Measurements from ENCODE around the gene PLXNB2.
"Not testable (repeated sequence)": the region's sequence is repeated elsewhere in the genome, so short reads cannot be mapped to it uniquely, and the experiment has no call there.

The PLXNB2 gene

DNA sequence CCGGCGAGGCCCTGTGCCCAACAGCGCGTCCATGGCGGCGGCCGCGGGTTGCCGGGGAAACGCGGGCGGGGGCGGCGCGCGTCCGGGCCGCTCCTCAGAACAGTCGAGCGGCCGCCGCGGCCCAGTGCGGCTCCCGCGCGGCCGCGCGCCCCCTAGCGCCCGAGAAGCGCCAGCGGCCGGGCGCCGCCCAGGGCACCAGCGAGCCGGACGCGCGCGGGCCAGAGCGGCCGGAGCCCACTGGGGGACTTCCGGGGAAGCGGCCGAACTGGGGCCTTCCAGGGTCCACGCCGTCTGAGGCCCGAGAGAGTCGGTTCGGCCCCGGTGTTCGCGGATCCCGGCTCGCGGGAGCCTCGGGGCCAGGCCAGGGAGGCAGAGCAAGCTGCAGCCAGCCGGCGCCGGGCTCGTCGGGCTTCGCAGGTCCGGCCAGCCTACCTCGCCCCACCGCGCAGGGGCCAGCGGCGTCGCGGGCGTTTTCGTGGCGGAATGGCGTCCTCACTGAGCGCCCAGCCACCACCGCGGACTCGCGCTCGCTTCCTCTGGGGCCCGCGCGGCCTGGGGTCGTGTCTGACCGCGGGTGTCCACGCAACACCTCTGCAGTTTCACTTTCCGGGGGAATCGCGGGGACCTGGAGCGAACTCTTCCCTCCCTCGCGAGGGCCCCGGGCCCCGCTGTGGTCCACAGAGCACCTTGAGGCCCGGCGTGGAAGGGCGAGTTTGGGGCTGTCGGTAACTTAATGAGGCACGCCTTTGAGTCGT lies 19.7 kb upstream of the PLXNB2 start, which contains the start of gene DENND6B:
Gene DENND6B, minus strand, starts transcription at position 57 of the 755 bp plus-strand sequence. Its CDS starts 24 bp downstream, at position 33.
- peak; percentile 80 for DNase-seq (ENCODE audit: low spot score)

DNA sequence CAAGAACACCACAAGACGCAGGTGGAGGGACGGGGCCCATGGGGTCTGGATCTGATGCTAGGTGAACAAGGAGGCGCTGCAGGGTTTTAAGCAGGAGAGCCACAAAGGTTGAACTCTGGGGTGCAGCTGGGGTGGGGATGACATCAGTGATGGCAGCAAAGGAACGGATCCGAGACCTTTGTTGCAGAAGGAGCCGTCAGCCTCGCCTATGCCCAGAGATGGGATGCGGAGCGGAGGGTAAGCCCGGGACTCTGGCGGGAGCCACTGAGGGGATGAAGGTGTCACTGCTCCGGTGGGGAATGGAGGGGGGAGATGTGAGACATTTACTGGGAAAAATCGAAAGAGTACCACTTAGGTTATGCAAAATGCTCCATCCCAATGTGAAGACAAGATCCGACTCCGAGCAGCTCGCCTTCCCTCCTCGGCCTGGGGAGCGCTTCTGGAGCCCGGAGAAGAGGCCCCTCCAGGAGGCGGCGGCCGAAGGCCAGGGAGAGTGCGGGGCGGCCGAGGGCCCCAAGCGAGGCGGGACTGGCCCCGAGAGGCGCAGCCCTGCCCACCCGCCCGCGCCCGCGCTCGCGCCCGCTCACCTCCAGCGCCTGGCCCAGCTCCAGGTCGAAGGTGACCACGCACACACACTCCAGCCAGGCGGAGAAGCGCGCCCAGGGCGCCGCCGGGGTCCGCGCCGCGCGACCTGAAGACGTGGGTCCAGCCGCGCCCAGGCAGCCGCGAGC lies 18.9 kb upstream of the PLXNB2 start:
- DNase-seq (ENCODE audit: low spot score), result no peak

DNA sequence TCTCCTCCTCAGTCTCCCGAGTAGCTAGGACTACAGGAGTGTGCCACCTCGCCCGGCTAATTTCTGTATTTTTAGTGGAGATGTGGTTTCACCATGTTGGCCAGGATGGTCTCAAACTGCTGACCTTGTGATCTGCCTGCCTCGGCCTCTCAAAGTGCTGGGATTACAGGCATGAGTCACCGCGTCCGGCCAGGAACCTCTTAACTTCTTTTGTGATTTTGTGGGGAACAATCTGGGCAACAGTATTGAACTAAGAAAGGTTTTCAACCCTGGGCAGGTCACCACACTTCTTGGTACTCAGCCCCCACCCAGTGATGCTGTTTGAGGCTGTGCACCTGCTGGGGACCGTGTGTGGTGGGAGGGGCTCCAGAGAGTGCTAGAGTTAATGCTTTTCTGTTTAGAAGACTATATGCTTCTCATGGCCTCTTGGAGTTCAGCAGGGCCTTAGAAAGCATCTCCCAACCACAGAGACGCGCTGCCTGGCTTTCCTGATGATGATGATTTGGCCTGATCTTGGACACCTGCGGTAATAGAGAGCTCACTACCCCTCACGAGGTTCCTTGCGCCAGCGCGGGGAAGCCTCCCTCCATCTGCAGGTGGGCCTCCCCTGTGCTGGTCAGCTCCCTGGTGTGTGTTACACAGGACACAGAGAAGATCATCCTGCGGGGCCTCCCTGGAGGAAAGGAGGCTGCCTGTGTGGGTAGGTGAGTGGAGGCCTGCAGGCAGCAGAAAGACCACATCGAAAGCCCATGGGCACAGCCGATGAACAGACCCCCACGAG lies 18.2 kb upstream of the PLXNB2 start:
- DNase-seq (ENCODE audit: low spot score), result no peak

DNA sequence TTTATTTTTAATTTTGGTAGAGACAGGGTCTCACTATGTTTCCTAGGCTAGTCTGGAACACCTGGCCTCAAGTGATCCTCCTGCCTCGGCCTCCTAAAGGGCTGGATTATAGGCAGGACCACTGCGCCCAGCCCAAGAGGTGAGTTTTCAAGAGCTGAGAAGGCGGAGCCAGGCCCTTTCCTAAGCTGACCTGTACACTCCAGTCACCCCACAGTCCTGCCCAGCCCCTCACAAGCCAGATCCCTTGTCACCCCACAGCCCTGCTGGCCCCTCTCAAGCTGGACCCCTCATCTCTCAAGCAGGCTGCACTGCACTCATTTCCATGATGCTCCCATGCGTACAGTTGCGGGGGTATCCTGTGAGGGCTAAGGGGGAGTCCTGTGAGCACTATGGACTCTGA lies 16.5 kb upstream of the PLXNB2 start:
- no peak for DNase-seq (ENCODE audit: low spot score)

DNA sequence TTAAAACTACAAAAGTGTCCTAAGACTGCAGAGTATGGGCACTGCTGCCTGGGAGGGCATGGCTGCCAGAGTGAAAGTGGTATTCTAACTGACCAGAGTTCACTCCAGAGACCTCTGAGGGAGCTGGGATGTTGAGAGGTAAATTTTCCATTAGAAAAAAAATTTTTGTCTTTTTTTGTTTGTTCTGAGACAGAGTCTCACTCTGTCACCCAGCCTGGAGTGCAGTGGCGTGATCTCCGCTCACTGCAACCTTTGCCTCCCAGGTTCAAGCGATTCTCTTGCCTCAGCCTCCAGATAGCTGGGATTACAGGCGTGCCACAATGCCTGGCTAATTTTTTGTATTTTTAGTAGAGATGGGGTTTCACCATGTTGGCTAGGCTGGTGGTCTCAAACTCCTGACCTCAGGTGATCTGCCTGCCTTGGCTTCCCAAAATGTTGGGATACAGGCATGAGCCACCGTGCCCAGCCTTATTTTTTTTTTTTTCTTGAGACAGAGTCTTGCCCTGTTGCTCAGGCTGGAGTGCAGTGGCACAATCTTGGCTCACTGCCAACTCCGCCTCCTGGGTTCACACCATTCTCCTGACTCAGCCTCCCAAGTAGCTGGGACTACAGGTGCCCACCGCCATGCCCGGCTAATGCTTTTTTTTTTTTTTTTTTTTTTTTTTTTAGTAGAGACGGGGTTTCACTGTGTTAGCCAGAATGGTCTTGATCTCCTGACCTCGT lies 15.1 kb upstream of the PLXNB2 start:
- DNase-seq (ENCODE audit: low spot score), result not testable (repeated sequence)

DNA sequence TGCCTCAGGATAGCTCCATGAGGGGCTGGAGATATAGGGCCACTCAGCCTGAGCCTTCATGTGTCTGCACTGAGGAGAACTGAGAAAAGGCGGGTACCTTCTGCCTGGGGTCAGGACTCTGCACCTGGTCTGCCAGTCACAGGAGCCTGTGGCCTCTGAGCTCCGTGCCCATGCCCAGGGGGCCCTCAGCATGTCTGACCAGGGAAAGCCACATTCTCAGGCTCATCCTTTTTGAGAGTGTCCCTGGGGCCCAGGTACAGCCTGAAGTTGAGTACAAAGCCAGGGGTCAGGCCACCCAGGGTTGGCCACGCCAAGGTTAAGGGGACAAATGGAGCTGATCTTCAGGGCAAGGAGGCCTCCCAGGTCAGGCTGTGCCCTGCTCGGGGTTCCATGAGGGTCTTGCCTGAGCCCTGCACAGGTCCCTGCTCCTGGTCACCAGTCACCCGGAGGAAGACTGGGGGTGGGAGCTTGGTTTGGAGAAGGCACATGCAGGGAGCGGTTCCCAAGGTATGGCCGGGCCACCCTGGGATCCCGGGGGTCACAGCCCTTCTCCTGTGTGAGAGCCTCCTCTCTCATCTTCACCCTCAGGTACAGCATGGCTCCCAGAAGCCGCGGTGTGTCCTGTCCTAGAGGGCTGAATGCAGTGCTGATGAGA lies 13.4 kb upstream of the PLXNB2 start:
- no peak for DNase-seq (ENCODE audit: low spot score)

DNA sequence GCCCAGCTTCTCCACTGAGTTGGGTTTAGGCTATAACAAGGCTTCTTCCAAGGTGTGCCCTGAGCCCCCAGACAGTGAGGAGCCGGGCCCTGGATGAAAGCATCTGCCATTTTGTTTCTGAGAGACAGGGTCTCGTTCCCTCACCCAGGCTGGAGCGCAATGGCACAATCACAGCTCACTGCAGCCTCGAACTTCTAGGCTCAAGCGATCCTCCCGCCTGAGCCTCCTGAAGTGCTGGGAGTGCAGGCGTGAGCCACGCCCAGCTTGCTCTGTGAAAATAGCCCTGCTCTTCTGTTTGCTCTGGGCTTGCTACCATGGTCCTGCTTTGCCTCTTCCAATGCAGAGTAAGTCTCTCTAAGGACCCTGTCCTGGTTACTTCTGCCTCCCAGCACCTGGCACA lies 12.7 kb upstream of the PLXNB2 start:
- no peak for DNase-seq (ENCODE audit: low spot score)

DNA sequence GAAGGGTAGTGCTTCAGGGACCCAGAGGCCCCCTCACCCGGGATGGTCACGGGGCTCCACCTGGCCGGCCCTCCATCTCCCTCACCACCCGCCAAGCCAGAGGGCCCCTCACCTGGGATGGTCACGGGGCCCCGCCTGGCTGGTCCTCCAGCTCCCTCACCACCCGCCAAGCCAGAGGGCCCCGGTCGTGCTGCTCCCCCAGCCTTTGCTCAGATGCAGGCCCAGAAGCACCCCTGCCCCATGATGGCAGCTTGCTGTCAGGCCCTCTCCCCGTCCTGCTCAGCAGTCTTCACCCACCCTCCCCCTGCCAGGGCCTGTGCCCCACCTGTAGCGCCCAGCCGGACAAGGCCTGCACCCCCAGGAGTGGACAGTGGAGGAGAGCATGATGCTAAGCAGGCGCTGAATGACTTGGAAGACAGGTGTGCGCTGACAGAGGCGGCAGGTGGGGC lies 12.1 kb upstream of the PLXNB2 start:
- DNase-seq (ENCODE audit: low spot score), result no peak

DNA sequence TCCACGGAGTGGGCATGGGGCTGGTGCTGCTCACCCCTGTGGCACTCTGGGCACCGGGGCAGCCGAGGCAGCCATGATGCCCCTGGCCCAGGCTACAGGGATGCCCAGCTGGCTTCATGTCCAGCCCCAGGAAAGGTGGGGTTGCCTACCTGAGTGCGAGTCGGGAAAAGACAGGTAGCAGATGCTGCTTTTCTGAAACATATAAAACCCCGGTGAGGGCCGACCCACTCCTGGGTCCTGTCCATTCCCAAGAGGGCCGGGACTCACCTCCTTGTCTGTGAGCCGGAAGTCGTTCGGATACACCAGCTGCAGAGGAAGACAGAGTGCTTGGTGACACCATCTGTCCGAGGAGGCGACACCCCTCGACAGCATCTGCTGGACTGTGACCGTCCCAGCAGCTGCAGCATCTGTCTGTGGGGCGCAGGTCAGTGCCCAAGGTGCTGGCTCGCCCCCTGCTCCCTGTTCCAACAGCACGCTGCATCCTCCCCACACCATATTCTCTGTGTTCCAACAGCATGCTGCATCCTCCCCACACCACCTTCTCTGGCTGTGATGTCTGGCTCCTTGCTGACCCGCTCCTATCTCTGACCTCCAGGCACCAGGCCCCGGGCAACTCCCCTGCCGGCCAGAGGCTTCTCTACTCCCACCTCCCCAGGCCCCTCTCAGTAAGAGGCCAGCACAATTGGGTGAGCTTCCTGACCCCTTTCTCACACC lies 11.4 kb upstream of the PLXNB2 start:
- no peak for DNase-seq (ENCODE audit: low spot score)

DNA sequence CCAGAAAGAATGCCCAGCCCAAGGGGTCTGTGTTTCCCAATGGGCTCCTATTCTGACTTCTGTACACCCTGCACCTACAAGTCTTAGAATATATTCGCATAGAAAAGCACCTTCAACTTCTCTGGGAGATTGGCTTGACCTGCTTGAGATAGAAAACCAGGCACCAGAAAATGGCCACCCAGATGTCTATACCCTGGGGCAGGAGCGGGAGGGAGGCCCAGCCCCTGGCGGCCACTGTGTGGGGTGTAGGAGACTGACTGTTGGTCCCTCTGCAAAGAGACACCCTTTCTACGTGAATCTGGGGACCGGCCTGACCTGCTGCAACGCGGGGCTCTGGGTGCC lies 10.9 kb upstream of the PLXNB2 start:
- no peak for DNase-seq (ENCODE audit: low spot score)

DNA sequence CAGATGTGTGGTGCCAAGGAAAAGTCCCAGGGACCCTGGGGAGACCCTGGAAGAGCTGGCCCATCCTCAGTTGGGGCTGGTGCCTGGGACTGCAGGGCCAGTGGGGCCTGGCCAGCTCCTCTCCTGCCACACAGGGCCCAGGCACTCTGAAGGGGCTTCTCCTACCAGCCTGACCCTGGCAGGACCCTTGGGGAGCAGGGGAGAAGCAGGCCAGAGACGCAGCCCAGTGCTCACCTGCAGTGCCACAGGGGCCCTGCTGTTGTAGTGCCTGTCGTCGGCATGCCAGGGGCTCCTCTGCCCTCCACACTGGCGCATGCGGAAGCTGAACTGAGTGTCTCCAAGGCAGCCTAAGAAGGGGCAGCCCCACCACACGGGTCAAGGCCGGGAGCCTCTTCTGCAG lies 10.2 kb upstream of the PLXNB2 start:
- no peak for DNase-seq (ENCODE audit: low spot score)

DNA sequence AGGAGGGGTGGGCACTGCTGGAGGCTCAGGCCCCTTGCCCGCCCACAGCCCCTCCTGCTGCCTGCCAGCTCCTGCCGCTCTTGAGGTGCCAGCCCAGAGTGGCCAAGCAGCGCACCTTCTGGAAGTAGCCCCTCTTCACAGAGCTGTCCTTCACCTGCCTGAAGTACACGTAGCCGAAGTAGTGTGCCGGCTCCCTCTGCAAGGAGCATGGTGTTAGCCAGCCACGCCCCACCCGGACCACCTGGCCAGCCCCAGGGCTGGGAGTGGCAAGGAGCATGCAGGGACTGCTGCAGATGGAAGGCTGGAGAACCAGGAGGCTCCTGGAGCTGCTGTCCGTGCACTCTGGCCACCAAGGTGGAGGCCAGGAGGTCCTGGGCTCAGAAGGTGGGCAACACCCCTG lies 9.7 kb upstream of the PLXNB2 start:
- DNase-seq (ENCODE audit: low spot score), result no peak

DNA sequence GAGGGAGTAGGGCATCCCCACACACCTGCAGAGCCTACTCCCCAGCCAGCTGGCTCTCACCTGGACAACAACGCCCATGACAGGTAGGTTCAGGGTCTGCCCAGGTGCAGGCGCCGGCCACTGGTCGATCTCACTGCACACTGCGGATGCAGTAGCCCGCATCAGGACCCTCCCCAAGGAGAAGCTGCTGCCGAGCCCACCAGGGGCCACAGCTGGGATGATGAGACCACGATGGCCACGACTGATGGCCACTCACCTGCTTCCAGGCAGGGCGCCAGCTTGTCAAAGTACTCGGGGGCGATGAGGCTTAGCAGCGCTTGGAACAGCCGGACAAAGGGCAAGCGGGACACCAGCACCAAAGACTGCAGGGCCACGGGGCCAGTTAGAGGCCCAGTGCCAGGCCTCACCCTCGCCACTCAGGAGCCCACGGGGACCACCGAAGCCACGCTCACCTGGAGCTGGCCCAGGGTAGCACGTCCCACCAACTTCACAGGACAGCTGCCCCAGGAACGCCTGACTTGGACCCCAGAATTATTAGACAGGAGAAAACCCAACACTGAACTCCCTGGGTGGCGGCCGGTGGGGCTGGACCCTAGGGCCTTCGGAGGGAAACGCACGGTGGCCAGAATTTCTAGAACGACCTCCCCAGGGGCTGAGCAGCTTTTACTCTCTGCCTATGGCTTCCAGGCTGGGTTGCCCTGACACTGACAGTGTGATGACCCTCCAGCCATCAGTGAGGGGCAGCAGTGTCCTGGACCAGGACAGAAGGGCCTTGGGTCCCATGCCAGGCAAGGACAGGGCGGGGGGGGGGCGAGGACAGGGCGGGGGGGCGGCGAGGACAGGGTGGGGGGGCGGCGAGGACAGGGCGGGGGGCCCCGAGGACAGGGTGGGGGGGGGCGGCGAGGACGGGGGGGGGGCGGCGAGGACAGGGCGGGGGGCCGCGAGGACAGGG lies 8.9 kb upstream of the PLXNB2 start:
- DNase-seq (ENCODE audit: low spot score), result no peak

DNA sequence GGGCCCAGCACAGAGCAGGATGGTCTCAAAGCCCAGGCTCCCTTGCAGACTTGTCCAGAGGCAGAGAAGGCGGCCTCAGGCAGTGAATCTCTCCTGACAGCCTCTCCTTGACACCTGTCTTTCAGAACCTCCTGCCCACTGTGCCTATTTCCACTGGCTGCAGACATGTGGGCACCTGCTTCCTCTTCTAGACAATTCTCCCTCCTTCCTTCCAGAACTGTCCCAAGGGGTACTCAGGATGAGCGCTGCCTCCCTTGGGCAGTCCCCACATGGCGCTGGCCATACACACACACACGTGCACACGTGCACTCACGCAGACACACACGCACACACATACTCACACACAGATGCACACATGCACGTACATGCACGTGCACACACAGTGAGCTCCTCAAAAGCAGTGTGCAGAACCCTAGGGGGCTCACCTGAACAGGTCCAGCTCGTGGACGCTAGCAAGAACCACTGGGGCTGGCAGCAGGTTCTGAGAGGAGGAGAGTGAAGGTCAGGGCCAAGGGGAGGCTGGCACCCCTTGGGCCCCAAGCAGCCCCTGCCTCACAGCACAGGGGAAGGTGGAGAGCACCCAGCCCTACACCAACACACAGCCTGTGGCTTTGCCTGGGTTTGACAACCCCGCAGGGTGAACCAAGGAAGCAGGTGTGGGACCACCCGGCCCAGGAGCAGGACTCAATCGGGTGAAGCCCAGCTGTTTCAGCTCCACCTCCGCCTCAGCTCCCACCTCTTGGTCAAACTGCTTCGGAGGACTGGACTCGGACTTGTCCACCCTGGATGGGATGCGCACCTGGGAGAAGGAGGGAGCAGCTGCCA lies 8.1 kb upstream of the PLXNB2 start:
- peak; percentile 27 for DNase-seq (ENCODE audit: low spot score)

DNA sequence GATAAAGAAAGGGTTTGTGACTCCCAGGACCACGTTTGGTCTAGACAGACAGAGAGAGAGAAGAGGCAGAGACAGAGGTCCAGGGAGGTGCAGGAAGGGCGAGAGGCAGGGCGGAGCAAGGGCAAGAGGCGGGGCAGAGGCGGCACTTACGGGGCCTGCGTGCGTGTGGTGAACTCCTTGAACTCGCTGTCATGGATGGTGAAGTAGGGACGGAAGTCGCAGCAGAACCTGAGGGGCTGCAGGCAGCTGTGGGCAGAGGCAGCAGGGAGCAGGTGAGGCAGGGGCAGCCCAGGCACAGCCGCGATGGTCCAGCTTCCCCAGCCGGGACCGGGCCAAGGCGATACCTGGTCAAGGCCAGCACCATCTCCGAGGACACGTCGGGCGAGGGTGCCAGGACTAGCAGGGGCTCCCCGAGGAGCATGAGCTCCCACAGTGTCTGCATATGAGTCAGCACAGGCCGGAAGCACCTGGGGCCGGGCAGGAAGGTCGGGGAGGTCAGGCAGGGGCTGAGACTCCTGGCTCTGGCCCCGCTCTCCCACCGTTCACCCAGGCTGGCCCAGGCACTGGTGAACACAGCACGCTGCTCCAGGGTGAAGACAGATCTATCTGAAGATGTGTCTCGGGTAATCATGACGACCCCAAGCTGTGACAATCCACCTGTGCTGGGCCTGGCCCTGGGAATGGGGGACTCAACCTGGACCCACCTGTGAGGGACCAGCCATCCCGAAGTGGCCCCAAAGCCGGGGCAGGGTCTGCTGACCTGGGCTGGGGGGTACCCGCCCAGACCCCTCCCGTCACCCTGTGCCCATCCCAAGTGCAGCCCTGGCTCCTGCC lies 7.2 kb upstream of the PLXNB2 start:
- DNase-seq (ENCODE audit: low spot score), result peak; percentile 73

DNA sequence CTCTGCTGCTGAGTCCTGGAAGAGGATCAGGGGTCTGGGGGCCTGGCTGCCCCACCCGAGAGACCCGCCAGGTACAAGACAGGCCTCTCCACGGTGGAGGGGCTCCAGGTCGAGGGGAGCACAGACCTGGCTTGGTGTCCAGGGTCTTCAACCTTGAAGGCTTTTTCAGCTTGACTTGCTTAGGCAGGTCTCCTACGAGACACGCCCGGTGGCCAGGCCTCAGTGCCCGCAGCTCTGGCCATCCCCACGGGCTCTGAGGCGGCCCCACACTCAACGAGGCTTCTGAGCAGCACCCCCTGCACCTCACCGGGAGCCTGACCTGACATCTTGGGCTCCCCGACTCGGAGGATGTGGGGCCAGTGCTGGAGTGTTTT lies 6.6 kb upstream of the PLXNB2 start:
- no peak for DNase-seq (ENCODE audit: low spot score)

DNA sequence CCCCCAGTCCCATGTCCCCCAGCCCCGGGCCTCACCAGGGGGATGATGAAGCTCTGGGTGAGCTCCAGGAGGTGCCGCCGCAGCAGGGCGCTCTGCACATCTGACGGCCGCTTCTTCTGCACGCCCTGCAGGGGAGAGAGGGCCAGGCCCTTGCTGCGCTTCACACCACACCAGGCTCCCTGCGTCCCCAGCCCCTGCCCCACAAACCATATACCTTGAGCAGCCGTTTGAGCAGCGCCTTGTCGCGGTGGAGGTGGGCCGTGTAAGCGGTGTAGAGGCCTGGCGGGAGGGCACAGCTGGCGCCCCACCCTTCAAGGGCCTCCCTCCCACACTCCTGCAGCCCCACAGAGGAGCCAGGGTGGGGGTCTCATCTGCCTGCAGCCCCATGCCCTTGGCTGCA lies 6.2 kb upstream of the PLXNB2 start:
- no peak for DNase-seq (ENCODE audit: low spot score)

DNA sequence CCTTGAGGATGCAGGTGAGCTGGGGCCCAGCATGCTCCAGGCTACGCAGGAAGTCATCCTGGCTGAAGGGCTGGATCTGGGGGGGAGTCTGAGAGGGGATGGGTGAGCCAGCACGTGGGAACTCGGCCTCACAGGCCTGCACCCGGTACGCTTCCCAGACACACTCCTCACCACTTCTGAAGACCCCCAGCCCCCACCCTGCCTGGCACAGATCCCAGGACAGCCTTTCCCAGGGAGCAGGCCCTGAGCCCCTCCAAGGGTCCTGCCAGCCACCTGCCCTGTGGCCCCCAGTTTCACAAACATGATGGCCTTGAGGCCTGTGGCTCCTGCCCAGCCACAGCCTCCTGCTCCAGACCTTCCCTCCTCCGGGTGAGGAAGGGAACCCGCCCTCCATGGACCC lies 5.6 kb upstream of the PLXNB2 start:
- DNase-seq (ENCODE audit: low spot score), result no peak
